ENCODE measurements around the gene BTBD9.

DNA sequence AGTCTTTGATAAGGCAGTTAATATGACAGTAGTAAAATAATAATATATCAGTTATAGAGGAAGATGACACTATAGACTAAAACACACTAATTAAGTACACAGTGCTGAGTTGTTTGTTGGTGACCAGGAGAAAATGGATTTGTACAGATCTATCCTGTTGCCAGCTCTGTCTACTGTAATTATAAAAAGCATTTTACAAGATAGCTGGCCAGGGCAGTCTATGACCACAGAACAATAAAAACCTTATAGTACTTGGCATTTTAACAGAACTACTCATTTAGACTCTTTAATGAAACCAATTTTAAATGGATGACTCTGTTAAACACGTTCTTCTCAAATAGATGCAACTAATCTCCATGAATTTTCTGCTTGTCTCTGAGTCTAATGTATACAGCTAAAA, 367.5 kb downstream of the BTBD9 start:
- TF ChIP-seq, protein P1, sequence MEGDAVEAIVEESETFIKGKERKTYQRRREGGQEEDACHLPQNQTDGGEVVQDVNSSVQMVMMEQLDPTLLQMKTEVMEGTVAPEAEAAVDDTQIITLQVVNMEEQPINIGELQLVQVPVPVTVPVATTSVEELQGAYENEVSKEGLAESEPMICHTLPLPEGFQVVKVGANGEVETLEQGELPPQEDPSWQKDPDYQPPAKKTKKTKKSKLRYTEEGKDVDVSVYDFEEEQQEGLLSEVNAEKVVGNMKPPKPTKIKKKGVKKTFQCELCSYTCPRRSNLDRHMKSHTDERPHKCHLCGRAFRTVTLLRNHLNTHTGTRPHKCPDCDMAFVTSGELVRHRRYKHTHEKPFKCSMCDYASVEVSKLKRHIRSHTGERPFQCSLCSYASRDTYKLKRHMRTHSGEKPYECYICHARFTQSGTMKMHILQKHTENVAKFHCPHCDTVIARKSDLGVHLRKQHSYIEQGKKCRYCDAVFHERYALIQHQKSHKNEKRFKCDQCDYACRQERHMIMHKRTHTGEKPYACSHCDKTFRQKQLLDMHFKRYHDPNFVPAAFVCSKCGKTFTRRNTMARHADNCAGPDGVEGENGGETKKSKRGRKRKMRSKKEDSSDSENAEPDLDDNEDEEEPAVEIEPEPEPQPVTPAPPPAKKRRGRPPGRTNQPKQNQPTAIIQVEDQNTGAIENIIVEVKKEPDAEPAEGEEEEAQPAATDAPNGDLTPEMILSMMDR (IDR thresholded peaks at IDR 0.05; ENCODE audit: low read depth, low read length, poor library complexity, severe bottlenecking) = no peak
- TF ChIP-seq EZH2phosphoT487 (IDR thresholded peaks at IDR 0.05; ENCODE audit: borderline replicate concordance, low read length) = no peak

All from DOHH2 (cell line).